ENCODE results near the gene SNRPA1.

GRCh38 chr15:101283931-101284330, 11.1 kb downstream of the SNRPA1 start:
- TF ChIP-seq CTCF (IDR thresholded peaks at IDR 0.05) (no peak), EP300 (IDR thresholded peaks at IDR 0.05) (no peak)
